HG02981 (cell line): Measurements from ENCODE around the gene BOLA2B.

ENCODE experiments used
- ATAC-seq: cut with Tn5 transposase; IDR thresholded peaks from one replicate; pipeline ENCODE4 v1.9.1; 2021; ENCODE audit warnings: mild to moderate bottlenecking, moderate library complexity; ENCODE audit not compliant: unreplicated experiment

The BOLA2B gene

GRCh38 chr16:30145657-30146056 is 47.8 kb downstream of the BOLA2B start:
- no peak for ATAC-seq

DNA sequence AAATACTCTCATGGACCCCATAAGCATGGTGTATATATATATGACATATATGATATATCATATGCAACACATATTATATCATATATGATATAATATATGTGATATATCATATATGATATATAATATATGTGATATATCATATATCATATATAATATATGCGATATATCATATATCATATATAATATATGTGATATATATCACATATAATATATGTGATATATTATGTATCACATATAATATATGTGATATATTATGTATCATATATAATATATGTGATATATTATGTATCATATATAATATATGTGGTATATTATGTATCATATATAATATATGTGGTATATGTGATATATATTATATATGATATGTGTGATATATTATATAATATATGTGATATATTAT is 48.5 kb downstream of the BOLA2B start:
- ATAC-seq, result no peak

DNA sequence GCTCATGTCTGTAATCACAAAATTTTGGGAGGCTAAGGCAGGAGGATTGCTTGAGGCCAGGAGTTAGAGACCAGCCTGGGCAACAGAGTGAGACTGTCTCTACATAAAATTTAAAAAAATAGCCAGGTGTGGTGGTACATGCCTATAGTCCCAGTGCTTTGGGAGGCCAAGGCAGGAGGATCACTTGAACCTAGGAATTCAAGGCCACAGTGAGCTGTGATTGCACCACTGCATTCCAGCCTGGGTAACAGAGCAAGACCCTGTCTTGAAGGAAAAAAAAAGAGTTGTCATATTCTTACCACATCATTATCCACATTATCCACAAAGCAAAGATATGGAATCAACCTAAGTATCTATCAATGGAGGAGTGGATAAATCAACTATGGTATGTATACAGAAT is 49.4 kb downstream of the BOLA2B start:
- ATAC-seq, result no peak

DNA sequence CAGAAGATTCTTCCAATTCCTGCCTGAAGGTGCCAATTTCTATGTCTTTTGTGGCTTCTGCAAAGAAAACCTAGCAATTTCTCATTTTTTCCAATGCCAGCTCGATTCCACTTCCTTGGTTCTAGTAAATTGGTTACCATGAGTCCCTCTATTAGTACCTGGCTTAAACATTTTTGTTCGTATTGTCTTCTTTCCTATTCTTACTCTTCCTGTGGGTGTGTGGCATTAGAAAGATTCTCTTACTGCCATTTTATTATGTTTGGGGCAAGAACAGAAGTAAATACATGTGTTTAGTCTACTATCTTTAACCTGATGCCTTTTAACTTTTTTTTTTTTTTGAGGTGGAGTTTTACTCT is 50.1 kb downstream of the BOLA2B start:
- ATAC-seq, result no peak
